Stimulated activated CD4-positive, alpha-beta T cell treated with anti-CD3 and anti-CD28 coated beads, Interleukin-4, amount 100 ng/mL, for 1 hour (primary cell): Measurements from ENCODE around the gene SYNE1.
"Not testable (repeated sequence)": the region's sequence is repeated elsewhere in the genome, so short reads cannot be mapped to it uniquely, and the experiment has no call there.

Experiments used
- DNase-seq: peaks from one replicate; pipeline ENCODE4 v3.0.0-alpha.2; 2020

SYNE1 gene

DNA sequence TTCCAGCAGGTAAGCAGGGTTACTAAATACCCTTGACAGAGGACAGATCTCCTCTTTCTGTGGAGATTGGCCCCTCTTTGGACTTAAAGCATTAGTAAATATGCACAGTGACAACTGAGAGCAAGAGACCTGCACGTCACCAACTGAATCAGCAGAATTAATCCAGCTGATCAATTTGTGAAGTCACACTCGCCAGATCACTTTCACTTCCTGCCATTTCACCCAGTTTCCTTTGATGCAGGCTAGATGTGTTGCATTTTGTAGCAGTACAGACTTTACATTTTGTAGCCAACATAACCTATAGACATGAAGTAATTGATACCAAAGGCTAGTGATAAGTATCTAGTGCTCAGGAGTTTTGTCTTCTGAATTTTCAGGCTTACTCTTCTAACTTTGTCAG, 11.9 kb downstream of the SYNE1 start:
- DNase-seq: no peak

DNA sequence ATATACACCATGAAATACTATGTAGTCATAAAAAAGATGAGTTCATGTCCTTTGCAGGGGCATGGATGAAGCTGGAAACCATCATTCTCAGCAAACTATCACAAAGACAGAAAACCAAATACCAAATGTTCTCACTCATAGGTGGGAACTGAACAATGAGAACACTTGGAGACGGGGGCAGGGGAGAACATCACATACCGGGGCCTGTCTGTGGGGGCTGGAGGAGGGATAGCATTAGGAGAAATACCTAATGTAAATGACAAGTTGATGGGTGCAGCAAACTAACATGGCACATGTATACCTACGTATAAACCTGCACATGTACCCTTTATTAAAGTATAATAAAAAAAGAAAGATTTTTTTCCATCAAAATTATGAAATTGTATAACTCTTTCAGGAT, 22.4 kb downstream of the SYNE1 start:
- not testable (repeated sequence) for DNase-seq

DNA sequence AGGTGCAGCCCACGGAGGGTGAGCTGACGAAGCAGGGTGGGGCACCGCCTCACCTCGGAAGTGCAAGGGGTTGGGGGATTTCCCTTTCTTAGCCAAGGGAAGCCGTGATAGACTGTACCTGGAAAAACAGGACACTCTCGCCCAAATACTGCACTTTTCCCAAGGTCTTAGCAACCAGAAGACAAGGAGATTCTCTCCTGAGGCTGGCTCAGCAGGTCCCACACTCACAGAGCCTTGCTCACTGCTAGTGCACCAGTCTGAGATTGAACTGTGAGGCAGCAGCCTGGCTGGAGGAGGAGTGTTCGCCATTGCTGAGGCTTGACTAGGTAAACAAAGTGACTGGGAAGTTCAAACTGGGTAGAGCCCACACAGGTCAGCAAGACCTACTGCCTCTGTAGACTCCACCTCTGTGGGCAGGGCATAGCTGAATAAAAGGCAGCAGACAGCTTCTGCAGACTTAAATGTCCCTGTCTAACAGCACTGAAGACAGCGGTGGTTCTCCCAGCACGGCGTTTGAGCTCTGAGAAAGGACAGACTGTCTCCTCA, 28.0 kb downstream of the SYNE1 start:
- DNase-seq: no peak

DNA sequence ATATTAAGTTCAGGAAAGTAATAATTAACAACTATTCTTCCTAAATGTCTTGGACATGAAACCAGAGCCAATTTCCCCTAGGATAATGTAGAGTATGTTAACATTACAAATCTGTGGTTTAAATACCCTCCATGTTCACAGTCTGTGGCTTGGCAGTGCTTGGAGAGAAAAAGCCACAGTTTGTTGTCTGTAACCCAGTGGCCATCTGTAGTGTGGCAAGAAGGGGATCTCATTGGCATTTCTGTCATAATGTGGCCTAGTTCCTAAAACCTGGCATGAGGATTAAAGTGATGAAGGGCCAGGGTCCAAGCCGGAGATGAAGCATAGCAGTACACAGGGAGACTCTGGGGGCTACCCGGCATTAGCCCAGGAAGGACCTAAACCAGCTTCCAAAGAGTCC, 31.2 kb downstream of the SYNE1 start:
- DNase-seq: no peak

DNA sequence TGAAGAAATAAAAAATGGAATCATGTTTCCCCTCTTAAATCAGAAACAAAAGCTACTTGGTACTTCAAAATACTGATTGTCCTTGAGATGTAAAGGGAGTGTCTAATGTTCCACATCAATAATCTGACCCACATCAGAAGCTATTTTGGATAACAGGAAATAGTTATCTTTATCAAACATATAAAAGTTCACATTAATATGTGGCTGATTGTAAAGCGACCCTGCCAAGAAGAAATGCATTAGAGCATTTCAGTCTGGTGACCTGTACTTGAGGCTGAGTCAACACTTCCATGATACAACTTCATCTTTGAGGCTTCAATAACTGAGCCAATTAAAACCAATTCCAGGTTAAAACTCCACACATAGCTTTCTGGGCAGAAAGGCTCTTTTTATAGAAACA, 31.8 kb downstream of the SYNE1 start:
- DNase-seq: no peak

DNA sequence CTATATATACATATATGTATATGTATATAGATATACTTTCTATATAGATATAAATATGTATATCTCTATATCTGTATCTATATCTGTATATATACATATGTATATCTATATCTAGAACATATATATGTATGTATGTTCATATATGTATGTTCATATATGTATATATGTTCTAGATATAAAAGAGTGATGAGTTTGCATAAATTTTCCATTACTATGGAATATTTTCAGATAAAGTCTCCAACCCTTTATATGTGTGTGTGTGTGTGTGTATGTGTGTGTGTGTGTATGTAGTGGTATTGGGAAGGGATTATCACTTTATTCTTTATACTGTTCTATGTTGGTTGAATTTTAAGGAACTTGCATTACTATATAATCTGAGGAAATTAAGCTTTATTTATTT, 33.3 kb downstream of the SYNE1 start:
- no peak for DNase-seq

DNA sequence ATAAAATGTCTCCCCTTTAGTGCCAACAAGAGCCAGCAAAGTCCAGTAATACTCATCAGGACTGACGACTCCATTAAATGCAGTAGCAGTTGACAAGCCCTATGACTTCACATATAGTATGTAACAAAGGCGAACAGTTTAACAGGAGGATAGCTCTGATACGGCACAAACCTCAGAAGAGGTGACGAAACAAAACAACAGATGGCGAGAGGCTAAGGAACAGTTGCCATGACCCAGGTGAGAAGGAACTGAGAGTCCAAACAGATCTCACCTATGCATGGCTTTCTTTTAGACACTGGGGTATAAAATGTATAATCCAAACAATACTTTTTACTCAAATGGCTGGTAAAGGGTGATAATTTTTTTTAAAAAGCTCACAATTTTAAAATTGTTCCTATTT, 37.1 kb downstream of the SYNE1 start:
- DNase-seq: no peak

DNA sequence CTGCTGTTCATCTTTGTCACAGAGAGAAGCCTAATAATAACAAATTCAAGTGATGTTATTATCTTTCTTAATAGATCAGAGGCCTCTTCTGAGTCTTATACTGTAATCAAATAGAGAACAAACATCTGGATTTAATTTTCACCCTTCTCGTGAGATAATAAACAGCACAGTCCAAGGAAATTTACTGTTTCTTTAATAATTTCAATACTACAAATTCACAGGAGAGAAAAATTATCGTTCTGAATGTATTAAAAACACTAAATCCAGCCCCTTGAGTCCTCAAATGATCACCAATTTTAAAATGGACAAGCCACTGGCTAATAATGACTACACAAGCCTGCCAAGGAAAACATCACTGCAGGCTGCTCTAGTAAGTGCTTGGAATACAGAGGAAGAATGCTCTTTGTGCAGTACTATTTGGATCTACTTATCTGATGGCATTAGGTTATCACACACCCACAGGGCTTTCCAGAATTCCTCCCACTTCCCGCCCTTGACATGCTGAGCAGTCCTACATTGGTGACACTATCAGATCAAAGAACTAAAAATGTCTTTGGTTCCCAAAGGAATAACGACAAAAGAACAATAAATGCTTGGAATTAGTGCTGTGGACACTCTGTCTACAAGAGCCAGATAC, 38.1 kb downstream of the SYNE1 start:
- DNase-seq: no peak

DNA sequence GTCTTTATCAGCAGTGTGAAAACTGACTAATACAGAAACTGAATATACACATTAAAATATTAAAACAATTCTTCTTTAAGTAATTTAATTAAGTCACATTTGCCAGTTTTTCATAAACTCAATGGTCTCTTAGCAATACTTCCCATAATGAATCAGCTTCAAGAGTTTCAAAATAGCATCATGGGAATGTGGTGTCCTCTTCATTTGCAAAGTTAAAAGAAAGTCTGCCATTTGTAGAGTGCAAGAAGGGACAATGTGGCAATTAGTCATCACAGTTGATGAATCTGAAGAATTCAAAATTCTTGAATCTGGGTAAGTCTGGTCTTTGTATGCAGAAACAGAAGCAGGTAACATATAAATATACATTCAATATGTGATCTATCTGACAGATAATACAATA, 38.7 kb downstream of the SYNE1 start:
- no peak for DNase-seq

DNA sequence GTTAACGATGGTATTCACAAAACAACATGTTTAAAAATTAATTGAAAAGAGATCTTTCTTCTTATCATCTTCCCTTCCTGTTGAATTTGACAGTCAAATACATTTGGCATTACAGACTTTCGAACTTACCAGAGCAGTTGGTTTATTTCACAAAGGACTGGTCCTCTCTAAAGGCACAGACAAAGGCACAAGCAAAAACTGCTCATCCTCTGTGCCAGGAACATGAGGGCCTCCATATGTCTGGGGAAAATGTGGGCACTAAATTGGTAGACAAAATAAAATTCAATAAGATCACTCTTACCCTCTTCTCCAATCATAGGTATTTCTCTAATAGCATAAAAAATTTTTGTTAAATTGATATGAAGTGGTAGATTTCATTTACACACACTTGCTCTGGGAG, 40.4 kb downstream of the SYNE1 start:
- DNase-seq: no peak

DNA sequence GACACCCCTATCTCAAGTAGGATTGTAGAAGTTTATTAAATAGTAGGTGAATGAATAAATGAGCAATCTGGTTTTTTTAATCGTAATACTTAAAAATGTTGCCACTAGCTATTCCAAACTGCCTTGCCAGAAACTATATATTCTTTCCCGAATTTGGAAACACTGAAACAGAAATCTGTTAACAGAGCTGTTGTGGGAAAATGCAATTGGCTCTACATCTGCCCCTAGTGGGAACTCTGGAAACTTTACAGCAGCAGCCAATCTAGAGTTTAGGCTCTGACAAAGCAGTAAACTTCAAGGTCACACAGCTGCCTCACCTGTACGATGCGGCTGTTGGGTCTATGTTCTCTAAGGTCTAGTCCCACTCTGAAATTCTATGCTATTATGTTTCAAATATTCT, 41.7 kb downstream of the SYNE1 start:
- DNase-seq: no peak

DNA sequence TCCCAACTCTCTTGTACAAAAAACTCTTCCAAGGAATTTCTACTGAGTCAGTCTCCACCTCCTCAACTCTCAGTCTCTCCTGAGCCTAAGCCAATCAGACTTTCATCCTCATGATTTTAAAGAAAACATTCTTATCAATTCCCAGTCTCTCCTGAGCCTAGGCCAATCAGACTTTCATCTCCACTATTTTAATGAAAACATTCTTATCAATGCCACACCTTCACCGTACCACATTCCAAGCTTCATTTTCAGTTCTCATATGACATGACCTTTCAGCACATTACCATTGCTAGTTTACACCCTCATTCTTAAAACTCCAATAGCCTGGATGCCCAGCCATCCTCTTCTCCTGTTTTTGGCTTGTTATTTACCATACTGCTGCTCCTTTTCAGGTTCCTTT, 42.5 kb downstream of the SYNE1 start:
- DNase-seq: no peak

DNA sequence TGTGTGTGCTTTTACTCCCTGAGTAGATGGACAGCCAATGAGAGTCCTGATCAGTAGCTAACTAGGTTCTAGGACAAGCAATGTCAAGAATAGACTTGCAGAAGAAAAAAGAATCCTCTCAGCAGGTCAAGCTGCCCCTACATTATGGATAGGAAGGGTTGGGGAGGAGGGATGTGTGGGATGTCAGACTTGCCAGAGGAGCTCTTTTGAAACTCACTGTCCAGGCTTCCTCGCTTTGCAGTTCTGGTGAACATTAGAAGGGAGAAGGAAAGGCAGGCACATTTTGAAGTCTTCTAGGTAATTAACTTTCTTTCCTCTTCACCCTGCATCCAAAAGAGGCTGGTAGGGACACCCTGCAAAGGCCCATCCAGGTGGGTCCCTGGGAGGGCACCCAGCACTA, 48.7 kb downstream of the SYNE1 start:
- DNase-seq: no peak

DNA sequence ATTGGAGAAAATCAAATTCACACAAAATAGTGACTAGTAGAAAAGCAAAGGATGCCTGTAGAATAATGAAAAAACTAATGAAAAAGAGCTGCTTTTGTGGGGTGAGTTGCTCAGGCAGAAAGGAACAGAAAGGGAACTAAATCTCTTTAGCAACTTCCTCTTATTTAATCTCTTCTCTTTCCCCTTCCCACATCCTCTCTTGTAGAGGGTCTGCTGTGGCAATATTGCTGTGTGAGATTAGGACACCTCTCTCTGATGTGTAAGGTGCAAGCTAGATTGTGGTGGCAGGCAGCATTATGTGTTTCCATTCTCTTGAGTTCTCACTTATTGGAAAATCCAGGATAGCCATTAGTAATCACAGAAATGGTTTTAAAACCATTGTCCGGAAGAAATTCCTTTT, 49.7 kb downstream of the SYNE1 start:
- no peak for DNase-seq

DNA sequence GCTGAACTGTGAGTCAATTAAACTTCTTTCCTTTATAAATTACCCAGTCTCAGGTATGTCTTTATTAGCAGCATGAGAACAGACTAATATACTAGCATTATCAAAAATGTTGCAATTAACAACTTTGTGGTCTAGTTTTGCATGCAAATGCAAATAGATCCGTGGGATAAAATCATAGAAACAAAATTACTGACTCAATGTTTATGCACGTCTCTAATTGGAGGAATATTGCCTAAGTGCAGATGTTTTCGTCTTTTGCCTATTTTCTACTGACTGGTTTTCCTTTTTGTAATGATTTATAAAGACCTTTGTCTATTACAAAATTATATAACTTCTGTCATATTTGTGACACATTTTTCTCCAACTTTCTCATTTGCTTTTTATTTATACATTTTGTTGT, 51.9 kb downstream of the SYNE1 start:
- no peak for DNase-seq

DNA sequence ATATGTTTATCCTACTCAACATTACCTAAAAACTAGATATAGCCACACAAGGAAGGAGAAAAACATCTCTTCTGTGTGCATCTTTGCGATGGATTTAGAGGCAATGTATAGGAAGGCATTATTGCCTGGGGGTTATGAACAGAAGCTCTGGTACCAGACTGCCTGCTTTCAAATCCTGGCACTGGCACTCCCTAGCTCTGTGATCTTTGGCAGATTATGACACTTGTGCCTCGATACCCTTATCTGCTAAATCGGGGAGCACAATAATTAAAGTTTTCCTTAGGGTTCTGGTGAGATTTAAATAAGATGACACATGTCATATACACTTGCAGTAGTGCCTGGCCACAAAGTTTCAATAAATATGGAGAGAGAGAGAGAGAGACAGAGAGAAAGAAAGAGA, 53.3 kb downstream of the SYNE1 start:
- DNase-seq: no peak

DNA sequence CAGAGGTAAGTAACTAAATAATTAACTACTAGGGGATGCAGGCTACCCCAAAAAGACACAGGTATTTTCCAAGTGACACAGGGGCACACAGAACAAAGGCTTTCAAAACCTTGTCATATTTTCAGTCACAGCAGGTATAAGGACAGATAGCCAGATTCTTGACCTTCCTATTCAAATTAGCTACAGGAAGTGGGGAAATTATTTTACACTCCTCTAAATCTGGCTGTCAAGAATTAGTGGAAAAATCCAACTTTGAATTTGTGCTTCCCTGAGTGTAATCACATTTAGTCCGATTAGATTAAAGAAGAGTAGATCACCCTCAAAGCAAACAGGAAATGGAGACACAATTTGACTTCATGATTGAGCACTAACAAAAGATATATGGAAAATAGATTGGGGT, 60.6 kb downstream of the SYNE1 start:
- DNase-seq: no peak

DNA sequence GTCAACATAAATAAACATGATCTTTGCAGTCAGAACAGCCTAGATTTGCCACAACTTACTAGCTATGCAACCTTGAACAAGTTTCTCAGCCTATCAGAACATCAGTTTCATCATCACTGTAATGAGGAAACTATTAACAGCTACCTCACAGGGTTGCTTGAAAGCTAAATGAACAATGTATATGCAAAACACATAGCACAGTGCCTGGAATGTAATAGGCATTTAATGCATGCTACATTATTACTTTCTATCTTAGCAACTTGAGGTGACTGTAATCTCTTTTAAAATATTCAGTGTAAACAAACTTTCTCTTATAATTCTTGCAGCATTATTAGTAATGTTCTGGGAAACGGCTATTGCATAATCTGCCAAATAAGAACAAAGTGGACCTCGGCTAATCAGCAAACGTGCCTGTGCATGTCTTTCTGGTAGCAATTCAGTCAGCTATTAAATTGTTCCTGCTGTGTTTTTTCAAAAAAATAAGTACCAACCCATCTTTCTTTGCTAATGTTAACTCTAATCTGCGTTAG, 61.5 kb downstream of the SYNE1 start:
- no peak for DNase-seq

DNA sequence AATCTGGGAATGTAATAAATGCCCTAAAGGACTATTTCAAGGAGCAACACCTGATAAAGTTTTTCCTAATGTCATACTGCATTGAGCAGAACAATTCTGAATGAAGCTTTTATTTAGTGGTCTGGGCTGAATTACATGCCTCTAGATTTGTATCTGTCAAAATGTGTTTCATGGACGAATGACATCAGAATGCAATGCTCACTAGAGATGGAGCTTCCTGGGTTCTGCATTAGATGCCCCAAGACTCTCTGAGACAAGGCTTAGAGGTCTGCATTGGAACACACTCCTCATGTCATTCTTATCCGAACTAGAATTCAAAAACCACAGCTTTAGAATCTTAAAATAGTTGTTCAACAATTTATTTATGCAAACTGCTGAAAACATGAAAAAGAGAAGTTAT, 62.0 kb downstream of the SYNE1 start:
- DNase-seq: no peak

DNA sequence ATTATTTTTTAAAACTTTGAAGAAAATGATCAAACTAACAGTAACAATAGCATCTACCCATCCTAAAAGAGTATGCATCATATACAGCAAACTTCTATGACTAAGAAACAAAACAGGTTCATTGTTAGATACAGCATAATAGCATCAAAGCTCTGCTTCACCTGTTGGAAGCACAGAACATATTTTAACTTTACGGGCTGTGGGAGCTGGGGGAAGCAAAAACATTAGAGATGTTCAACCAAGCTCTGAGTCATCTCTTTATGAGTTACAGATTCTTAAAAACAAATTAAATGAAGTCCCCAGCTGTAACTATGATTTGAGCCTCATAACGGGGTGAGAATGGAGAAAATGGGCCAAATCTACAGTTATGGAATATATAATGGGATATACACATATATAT, 63.4 kb downstream of the SYNE1 start:
- DNase-seq: no peak

DNA sequence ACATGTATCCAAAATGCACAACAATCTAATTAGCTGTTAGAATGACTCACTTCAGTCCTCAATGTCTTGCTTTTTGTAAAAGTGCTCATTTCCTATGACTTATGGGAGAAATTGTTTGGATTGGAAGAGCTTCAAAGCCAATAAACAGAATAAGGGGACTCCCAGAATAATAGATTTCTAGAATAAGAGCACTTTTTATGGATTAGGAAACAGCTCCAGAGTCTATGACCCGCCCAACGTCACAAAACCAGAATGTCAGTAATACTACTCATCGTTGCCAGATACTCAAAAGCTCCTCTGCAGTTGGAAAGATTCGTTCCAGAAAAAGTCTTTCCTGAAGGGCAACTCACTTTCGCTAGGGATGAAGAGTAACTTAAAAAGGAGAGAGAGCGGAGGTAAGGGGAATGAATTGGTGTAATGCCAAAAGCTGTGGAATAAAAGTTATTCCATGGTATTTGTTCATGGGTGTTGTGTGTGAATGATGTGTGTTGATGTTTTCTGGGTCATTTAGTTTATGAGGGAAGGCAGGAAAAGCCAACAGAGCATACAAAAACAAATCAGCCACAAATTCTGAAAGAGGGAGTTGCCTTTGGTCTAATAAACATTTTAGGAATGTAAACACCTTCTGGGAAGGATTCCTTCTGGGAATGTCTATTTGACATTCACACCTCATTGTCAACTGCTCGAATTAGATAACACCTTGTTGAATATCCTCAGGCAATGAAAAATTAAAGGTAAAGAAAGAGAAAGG, 64.6 kb downstream of the SYNE1 start:
- no peak for DNase-seq

DNA sequence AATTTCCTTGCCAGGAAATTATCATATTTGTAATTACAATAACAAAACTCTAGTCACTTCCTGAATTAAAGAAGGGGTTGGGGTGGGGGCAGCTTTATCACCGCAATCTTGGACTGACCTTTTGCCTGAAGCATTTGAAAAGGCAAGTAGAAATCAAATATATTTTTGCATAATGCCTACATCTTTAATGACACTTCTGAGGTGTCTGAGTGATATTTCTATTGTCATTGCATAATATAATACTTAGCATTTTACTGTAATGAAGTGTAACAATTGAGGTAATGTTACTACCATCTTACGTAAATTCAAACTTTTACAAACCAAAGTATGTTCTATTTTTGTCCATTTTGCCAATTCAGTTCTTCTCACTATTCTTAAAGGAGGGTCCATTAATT, 65.2 kb downstream of the SYNE1 start:
- DNase-seq: no peak

DNA sequence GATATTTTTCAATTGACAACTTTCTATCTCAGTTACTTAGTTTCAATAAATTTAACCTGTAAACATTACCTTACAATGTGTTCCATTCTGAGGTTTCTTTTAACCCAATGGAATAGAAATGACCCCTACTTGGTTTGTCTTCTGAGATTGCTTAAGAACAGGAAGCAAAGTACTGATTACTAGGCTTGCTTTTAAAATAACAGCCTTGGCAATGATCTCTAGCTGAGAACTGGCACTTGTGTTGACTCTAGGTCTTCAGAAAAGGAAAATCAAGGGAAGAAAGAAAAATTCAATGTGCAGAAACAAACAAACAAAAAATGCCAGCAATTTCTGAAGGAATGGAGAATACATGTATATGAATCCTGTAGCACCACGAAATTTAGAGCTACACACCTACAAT, 66.1 kb downstream of the SYNE1 start:
- no peak for DNase-seq

DNA sequence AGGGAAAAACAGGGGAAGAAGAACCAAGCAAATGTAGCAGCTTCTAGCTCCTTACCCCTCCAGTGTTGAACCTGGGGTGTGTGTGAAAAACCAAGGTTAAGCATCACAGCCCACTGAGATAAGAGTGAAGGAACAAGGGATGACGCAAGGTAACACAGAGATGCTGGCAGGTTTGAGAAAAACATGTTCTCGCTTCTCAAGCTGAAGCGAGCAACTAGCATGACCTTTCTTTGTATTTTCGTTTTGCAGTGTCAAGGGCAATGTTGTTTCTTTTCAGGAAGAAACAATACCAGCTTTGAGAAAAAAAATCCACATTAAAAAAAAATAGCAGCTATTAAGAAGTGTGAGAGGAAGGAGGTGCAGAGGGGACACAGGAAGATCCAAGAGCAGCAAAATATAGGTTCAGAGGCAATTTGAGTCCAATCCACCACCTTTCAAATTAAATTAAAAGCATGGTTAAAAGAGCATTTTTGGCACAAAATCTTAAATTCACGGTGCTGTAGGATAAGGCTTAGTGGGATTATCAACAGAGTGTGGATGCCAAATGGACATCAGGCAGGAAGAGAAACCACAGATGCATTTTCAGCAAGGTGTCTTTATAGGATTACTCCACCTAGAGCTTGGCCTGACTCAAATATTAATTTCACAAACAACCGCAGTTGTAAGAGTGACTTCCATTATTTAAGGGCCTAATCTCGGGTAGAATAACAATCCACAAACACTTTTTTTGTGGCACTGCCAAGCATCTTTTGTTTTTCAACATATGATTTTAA, 70.9 kb downstream of the SYNE1 start:
- DNase-seq: no peak
